ENCODE data around the gene TMEM179. TPM values are rescaled to one million over a fixed set of nuclear protein-coding genes. Genes with fewer than 3 reads are reported as not detected.

TMEM179 gene
- total and polyA plus RNA-seq, 2 of the 13 experiments (the other 11 are each of a cell fraction or from before 2014, with no cell fraction given) = not detected

- TF ChIP-seq SMAD9 (CRISPR knock-in tag; IDR thresholded peaks at IDR 0.05) (no peak), KDM2A (CRISPR knock-in tag; IDR thresholded peaks at IDR 0.05; ENCODE audit: borderline replicate concordance, low read depth) (no peak), KLF9 (CRISPR knock-in tag; IDR thresholded peaks at IDR 0.05; ENCODE audit: low read depth) (no peak), BHLHE40 (IDR thresholded peaks at IDR 0.05; ENCODE audit: low read length) (no peak), ZNF124 (CRISPR knock-in tag; IDR thresholded peaks at IDR 0.05) (no peak), ZFP36L1 (CRISPR knock-in tag; IDR thresholded peaks at IDR 0.05) (no peak), NCOA5 (CRISPR knock-in tag; IDR thresholded peaks at IDR 0.05) (no peak)
- TF ChIP-seq, protein P1, sequence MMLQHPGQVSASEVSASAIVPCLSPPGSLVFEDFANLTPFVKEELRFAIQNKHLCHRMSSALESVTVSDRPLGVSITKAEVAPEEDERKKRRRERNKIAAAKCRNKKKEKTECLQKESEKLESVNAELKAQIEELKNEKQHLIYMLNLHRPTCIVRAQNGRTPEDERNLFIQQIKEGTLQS (CRISPR knock-in tag; IDR thresholded peaks at IDR 0.05) = no peak
Measured at GRCh38 chr14:104597576-104597975, 7.0 kb downstream of the TMEM179 start (continued).

- Histone ChIP-seq H3K4me2 (ENCODE audit: low read depth, low read length) (no peak overlapping the region), H3K9me3 (ENCODE audit: low read length) (no peaks in the 10 kb centered on the region), H3K27ac (ENCODE audit: extremely low read length, insufficient read depth, low read length) (no peak overlapping the region), H3K9ac (ENCODE audit: insufficient read depth, low read depth, low read length) (no peak overlapping the region), H2AFZ (ENCODE audit: low read length) (no peak overlapping the region), H3K79me2 (ENCODE audit: insufficient read depth, low read length) (no peaks in the 10 kb centered on the region), H3K27me3 (ENCODE audit: control insufficient read depth in 1 of 2, insufficient read depth in 2 of 2, low read length in 2 of 2) (peaks cover 26 to 51% of the 10 kb centered on the region in 2 experiments; a peak in 4 of 5 replicates), H3K4me3 (replicated peaks in 1 of 3; ENCODE audit: insufficient read depth in 1 of 3, low read depth in 2 of 3, low read length in 3 of 3) (no peak overlapping the region), H3K36me3 (replicated peaks in 1 of 2; ENCODE audit: control insufficient read depth in 1 of 2, insufficient read depth in 2 of 2, low read length in 2 of 2) (no peaks in the 10 kb centered on the region), H3K4me1 (ENCODE audit: insufficient read depth, low read length) (no peaks in the 10 kb centered on the region), H4K20me1 (ENCODE audit: insufficient read depth, low read length) (peaks cover 7% of the 10 kb centered on the region; the same call in 1 of the 2 replicates)
- no TSS peak for BruUV-seq (replicated peaks)
- in situ Hi-C loops (cut with HindIII; ENCODE audit: extremely low pct_ligation_motif_present, low pct_unique_long_range_greater_than_20kb) (no loop called here), intact Hi-C loops (cut with micrococcal nuclease; ENCODE audit: unreplicated experiment) (no loop called here)
- ChIA-PET POLR2A (no interaction called here), CTCF (ENCODE audit: low intra/inter-chr PET ratio, low total read pairs) (no interaction called here)
- WGBS (ENCODE audit: low lambda C conversion rate) = 33% methylated on average over 10 of the region's 21 CpGs
- no peak for DNase-seq (ENCODE audit: low spot score)
- FAIRE-seq = no peak
- no peak for ATAC-seq
- no peak for TF ChIP-seq JARID2 (CRISPR knock-in tag; IDR thresholded peaks at IDR 0.05; ENCODE audit: insufficient replicate concordance)
- TF ChIP-seq U2AF2 (IDR thresholded peaks at IDR 0.05; ENCODE audit: low read depth, low read length) = no peak
- TF ChIP-seq, protein P2, sequence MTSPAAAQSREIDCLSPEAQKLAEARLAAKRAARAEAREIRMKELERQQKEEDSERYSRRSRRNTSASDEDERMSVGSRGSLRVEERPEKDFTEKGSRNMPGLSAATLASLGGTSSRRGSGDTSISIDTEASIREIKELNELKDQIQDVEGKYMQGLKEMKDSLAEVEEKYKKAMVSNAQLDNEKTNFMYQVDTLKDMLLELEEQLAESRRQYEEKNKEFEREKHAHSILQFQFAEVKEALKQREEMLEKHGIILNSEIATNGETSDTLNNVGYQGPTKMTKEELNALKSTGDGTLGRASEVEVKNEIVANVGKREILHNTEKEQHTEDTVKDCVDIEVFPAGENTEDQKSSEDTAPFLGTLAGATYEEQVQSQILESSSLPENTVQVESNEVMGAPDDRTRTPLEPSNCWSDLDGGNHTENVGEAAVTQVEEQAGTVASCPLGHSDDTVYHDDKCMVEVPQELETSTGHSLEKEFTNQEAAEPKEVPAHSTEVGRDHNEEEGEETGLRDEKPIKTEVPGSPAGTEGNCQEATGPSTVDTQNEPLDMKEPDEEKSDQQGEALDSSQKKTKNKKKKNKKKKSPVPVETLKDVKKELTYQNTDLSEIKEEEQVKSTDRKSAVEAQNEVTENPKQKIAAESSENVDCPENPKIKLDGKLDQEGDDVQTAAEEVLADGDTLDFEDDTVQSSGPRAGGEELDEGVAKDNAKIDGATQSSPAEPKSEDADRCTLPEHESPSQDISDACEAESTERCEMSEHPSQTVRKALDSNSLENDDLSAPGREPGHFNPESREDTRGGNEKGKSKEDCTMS (CRISPR knock-in tag; conservative IDR thresholded peaks at IDR 0.05) = no peak
- no peak for TF ChIP-seq ZNF703 (CRISPR knock-in tag; IDR thresholded peaks at IDR 0.05; ENCODE audit: borderline replicate concordance)
- no peak for TF ChIP-seq RFX3 (CRISPR knock-in tag; IDR thresholded peaks at IDR 0.05)
- no peak for TF ChIP-seq ZNF260 (CRISPR knock-in tag; IDR thresholded peaks at IDR 0.05; ENCODE audit: borderline replicate concordance, low read depth)
- no peak for TF ChIP-seq RFX1 (IDR thresholded peaks at IDR 0.05)
- TF ChIP-seq E2F5 (CRISPR knock-in tag; conservative IDR thresholded peaks at IDR 0.05) = no peak
- TF ChIP-seq ZNF652 (CRISPR knock-in tag; IDR thresholded peaks at IDR 0.05; ENCODE audit: borderline replicate concordance, low read depth) = no peak
- TF ChIP-seq HIC2 (CRISPR knock-in tag; IDR thresholded peaks at IDR 0.05; ENCODE audit: low read depth) = no peak
- no peak for TF ChIP-seq ZNF850 (CRISPR knock-in tag; conservative IDR thresholded peaks at IDR 0.05)
- no peak for TF ChIP-seq TCF12 (IDR thresholded peaks at IDR 0.05)
- no peak for TF ChIP-seq TCF12 (CRISPR knock-in tag; IDR thresholded peaks at IDR 0.05)
Measured at GRCh38 chr14:104596927-104597351, 7.6 kb downstream of the TMEM179 start.

All from HepG2 (cell line).